Right lobe of liver (tissue), 6 donors: Measurements from ENCODE around the gene ELK3. TPM values are rescaled to one million over a fixed set of nuclear protein-coding genes. Genes with fewer than 3 reads are reported as not detected.

Source experiments
- ATAC-seq, 4 donors: fragments of 200-7000 bp; cut with Tn5 transposase; one replicate each; pipeline ENCODE4 v1.9.1; 2020; ENCODE audit warnings: mild to moderate bottlenecking in 4 of 4, moderate library complexity in 4 of 4
- DNase-seq, 3 donors: peaks; one replicate each; pipeline ENCODE4 v3.0.0-alpha.2; 2020
- H3K27ac ChIP-seq, 3 donors: fragments of 200-600 bp; one replicate each; pipeline ENCODE4 v1.8.0; 2022
- H3K27me3 ChIP-seq, 2 donors: fragments of 200-600 bp; one replicate each; pipeline ENCODE4 v1.8.0; 2022
- H3K36me3 ChIP-seq, 4 donors: fragments of 200-600 bp; sonication (generic) in 1 of 4; one replicate each; pipeline versions ENCODE4 v1.5.1 to v1.8.0; 2017 to 2022; ENCODE audit warnings: control low read depth in 1 of 4
- H3K4me1 ChIP-seq, 4 donors: fragments of 200-600 bp; sonication (generic) in 1 of 4; one replicate each; pipeline versions ENCODE4 v1.5.1 to v1.8.0; 2017 to 2022; ENCODE audit warnings: control low read depth in 1 of 4
- H3K4me3 ChIP-seq, 3 donors: fragments of 200-600 bp; one replicate each; pipeline ENCODE4 v1.8.0; 2022
- H3K9me3 ChIP-seq, 4 donors: fragments of 200-600 bp; sonication (generic) in 1 of 4; one replicate each; pipeline versions ENCODE4 v1.5.1 to v1.8.0; 2017 to 2022; ENCODE audit warnings: control low read depth in 1 of 4
- CTCF ChIP-seq, 4 donors: fragments of 200-600 bp in 3 of 4; fragments of 450-650 bp in 1 of 4; IDR thresholded peaks; one replicate each; pipeline versions ENCODE4 v1.5.1 to v1.8.0; 2016 to 2022; ENCODE audit warnings: antibody characterized with exemption in 4 of 4, mild to moderate bottlenecking in 2 of 4
- POLR2A ChIP-seq: fragments of 450-650 bp; IDR thresholded peaks from one replicate; pipeline ENCODE4 v1.6.1; 2017; ENCODE audit warnings: antibody characterized with exemption, mild to moderate bottlenecking
- WGBS: methylation state at CpG from one replicate; pipeline ENCODE4 v1.1.6; 2018; ENCODE audit warnings: low coverage, low lambda C conversion rate; ENCODE audit not compliant: insufficient coverage; ENCODE audit errors: missing lambda C conversion rate; 5-methylcytosine and 5-hydroxymethylcytosine counted together
- intact Hi-C, 2 donors: fragments of 100-400 bp; cut with DNase I; formaldehyde crosslinking; loops; one replicate each; pipeline versions ENCODE4 v1.11.2 to v1.14.1; 2022
- total RNA-seq, 6 experiments: library from RNA; depleted of rRNA in 2 of 6; stranded (reverse); fragments of >200 nt in 2 of 6; fragmentation: NEBNext Ultra II Directional in 3 of 6; extraction: Animal tissue kit (Norgen Biotek cat#: 25700) in 3 of 6; gene quantifications; one replicate each; pipeline versions ENCODE4 v1.1.0 to v1.2.4, GENCODE V29; 2016 to 2023
- donor health status: DM: no; HTN: yes; CAD: no.
- donor health status: DM: no; HTN: no; CAD: no.
- donor health status: DM: no; HTN: no; CAD: no.
- donor health status: DM: no; HTN: yes; CAD: no.
- donor health status: DM: no; HTN: yes; CAD: no.

ELK3 gene
- total RNA-seq, 6 experiments from 2014 or later = 5.3 to 11.2 (median 5.8) TPM

DNA sequence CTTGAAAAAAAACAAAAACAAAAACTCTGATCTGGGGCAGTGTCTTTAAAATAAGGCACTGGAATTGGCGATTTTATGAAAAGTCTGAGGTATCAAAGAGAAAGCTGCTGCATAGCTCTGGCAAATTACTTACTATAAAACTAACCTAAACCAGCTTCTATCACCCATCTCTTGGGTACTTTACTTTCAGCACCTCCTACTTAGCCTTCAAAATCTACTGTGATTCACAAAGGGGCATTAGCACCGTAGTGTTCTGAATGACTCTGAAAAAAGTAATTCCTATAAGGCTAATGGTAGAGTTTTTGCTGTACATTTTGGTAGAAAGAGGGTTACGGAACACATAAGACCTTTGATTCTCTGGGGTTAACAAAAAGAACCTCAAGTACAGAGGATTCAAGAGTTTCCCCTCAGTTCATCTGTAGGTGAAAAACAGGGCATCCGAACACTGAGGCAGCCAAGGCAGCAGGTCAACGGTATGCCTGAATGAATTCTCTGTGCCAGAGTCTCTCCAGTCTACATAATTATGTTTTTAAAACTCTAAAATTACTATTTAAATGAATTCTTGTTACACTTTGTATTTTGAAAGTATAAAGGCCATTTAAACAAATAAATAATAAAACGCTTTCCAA is 101.5 kb downstream of the ELK3 start:
- no peak for ATAC-seq
- Histone ChIP-seq H3K27me3 (no peaks in the 10 kb centered on the region), H3K9me3 (no peaks in the 10 kb centered on the region), H3K36me3 (peaks cover 0 to 15% (median 0%) of the 10 kb centered on the region in 4 donors), H3K4me1 (no peaks in the 10 kb centered on the region), H3K4me3 (no peak overlapping the region), H3K27ac (no peak overlapping the region)
- 93% methylated on average over 6 of the region's 6 CpGs for WGBS
- intact Hi-C loops = no loop called here
- TF ChIP-seq POLR2A = no peak
- no peak for TF ChIP-seq CTCF (IDR thresholded peaks at IDR 0.05)
- DNase-seq = no peak

DNA sequence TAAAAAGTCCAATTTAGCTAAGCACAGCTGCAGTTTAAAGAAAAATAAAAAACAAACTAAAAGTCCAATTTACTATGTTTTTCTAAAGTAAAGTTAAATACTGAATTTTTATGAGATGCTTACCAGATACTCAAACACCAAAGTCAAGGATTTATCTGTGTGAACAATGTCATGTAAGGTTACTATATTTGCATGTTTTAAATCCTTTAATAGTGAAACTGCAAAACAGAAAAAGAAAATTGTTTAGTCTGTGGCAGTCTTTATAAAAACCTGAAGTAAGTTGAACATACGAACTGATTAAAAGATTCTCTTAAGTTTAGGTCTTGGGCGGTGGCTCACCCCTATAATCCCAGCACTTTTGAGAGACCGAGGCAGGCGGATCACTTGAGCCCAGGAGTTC is 103.3 kb downstream of the ELK3 start:
- no peaks in the 10 kb centered on the region for H3K4me1 ChIP-seq
- ATAC-seq (no peak), DNase-seq (no peak)
- peaks cover 0 to 15% (median 0%) of the 10 kb centered on the region in 4 donors for H3K36me3 ChIP-seq
- H3K9me3 ChIP-seq = no peaks in the 10 kb centered on the region
- no peak for TF ChIP-seq POLR2A
- no peak for TF ChIP-seq CTCF (IDR thresholded peaks at IDR 0.05)
- H3K4me3 ChIP-seq = no peak overlapping the region
- H3K27me3 ChIP-seq = no peaks in the 10 kb centered on the region
- 95% methylated on average over 4 of the region's 4 CpGs for WGBS
- H3K27ac ChIP-seq = no peak overlapping the region
- intact Hi-C loops = no loop called here

- no peak for ATAC-seq
- WGBS = 84% methylated on average over 5 of the region's 5 CpGs
- no peak for TF ChIP-seq CTCF (IDR thresholded peaks at IDR 0.05)
- no peak for TF ChIP-seq POLR2A
- Histone ChIP-seq H3K4me3 (no peak overlapping the region), H3K27me3 (no peaks in the 10 kb centered on the region), H3K36me3 (peaks cover 0 to 15% (median 0%) of the 10 kb centered on the region in 4 donors), H3K4me1 (no peaks in the 10 kb centered on the region), H3K9me3 (no peaks in the 10 kb centered on the region), H3K27ac (no peak overlapping the region)
- intact Hi-C loops = no loop called here
- DNase-seq = no peak
Observed at GRCh38 chr12:96300064-96300463, 105.9 kb downstream of the ELK3 start.

- DNase-seq (no peak), ATAC-seq (no peak)
- peaks cover 0 to 15% (median 0%) of the 10 kb centered on the region in 4 donors for H3K36me3 ChIP-seq
- H3K4me1 ChIP-seq = no peaks in the 10 kb centered on the region
- no peaks in the 10 kb centered on the region for H3K9me3 ChIP-seq
- intact Hi-C loops = no loop called here
- TF ChIP-seq POLR2A (no peak), CTCF (IDR thresholded peaks at IDR 0.05) (no peak)
- no peak overlapping the region for H3K27ac ChIP-seq
- no peak overlapping the region for H3K4me3 ChIP-seq
- H3K27me3 ChIP-seq = no peaks in the 10 kb centered on the region
- 95% methylated on average over 4 of the region's 4 CpGs for WGBS
Observed at GRCh38 chr12:96301732-96302131, 107.6 kb downstream of the ELK3 start.
